PC-9 (cell line): Measurements from ENCODE around the gene H6PD. TPM values are rescaled to one million over a fixed set of nuclear protein-coding genes. Genes with fewer than 3 reads are reported as not detected.

Experiments
- BruUV-seq: library from RNA; stranded (reverse); fragments of 400-500 nt; replicated peaks from 2 replicates; lab custom pipeline; 2021; lab: Mats Ljungman, UMichigan
- CTCF ChIA-PET: fragments of 300-600 bp; sonication (Branson Sonifier 250); formaldehyde crosslinking; loops from one replicate; lab custom pipeline; 2022; ENCODE audit warnings: antibody characterized with exemption; lab: Charles Lee
- POLR2A ChIA-PET: fragments of 300-600 bp; sonication (Branson Sonifier 250); formaldehyde crosslinking; loops from one replicate; lab custom pipeline; 2022; ENCODE audit warnings: antibody characterized with exemption; ENCODE audit not compliant: unreplicated experiment; lab: Charles Lee
- DNase-seq, 2 experiments: peaks; one replicate each; pipeline versions ENCODE4 v3.0.0 to v3.0.0-alpha.2; 2015 to 2022; ENCODE audit warnings: mixed read lengths in 1 of 2
- H2AFZ ChIP-seq: fragments of 200-600 bp; sonication (generic); 2 replicates; pipeline ENCODE4 v1.8.1; 2017; ENCODE audit warnings: antibody characterized with exemption
- H3F3A ChIP-seq: fragments of 200-600 bp; sonication (generic); 2 replicates; pipeline ENCODE4 v1.8.1; 2017; ENCODE audit warnings: antibody characterized with exemption, mild to moderate bottlenecking, low read depth; ENCODE audit not compliant: insufficient read depth
- H3K27ac ChIP-seq: fragments of 200-600 bp; sonication (generic); 2 replicates; pipeline ENCODE4 v1.6.1; 2016; ENCODE audit warnings: mixed run types
- H3K27me3 ChIP-seq: fragments of 200-600 bp; sonication (generic); 2 replicates; pipeline ENCODE4 v1.6.1; 2016; ENCODE audit warnings: low read depth, mixed run types; ENCODE audit not compliant: insufficient read depth
- H3K36me3 ChIP-seq: fragments of 200-600 bp; sonication (generic); 2 replicates; pipeline ENCODE4 v1.6.1; 2016; ENCODE audit warnings: low read depth, mixed run types
- H3K4me1 ChIP-seq: fragments of 200-600 bp; sonication (generic); replicated peaks from 2 replicates; pipeline ENCODE4 v1.6.1; 2016; ENCODE audit warnings: mixed run types; ENCODE audit not compliant: insufficient read depth
- H3K4me2 ChIP-seq: fragments of 200-600 bp; sonication (generic); 2 replicates; pipeline ENCODE4 v1.6.1; 2017; ENCODE audit warnings: mixed run types
- H3K4me3 ChIP-seq: fragments of 200-600 bp; sonication (generic); 2 replicates; pipeline ENCODE4 v1.6.1; 2016; ENCODE audit warnings: mixed run types
- H3K79me2 ChIP-seq: fragments of 200-600 bp; sonication (generic); 2 replicates; pipeline ENCODE4 v1.6.1; 2017; ENCODE audit warnings: low read depth, mixed run types
- H3K9me2 ChIP-seq: fragments of 200-600 bp; sonication (generic); 2 replicates; pipeline ENCODE4 v1.8.1; 2017; ENCODE audit warnings: mild to moderate bottlenecking; ENCODE audit not compliant: insufficient read depth
- H3K9me3 ChIP-seq: fragments of 200-600 bp; sonication (generic); 2 replicates; pipeline ENCODE4 v1.8.1; 2016; ENCODE audit warnings: low read depth; ENCODE audit not compliant: insufficient read depth
- H4K20me1 ChIP-seq: fragments of 200-600 bp; sonication (generic); 2 replicates; pipeline ENCODE4 v1.8.1; 2017; ENCODE audit not compliant: insufficient read depth
- EZH2 ChIP-seq: fragments of 200-600 bp; sonication (generic); IDR thresholded peaks from 2 replicates; pipeline ENCODE4 v1.8.0; 2017; ENCODE audit warnings: antibody characterized with exemption, low read depth
- intact Hi-C: fragments of 100-400 bp; cut with micrococcal nuclease; formaldehyde crosslinking; loops from one replicate; pipeline ENCODE4 v1.10.0; 2022; ENCODE audit not compliant: unreplicated experiment
- total RNA-seq: library from RNA; stranded (reverse); gene quantifications from 2 replicates; pipeline ENCODE4 v1.2.3, GENCODE V29; 2021
- TF ChIP-seq, protein P1 (sequence below): fragments of 200-600 bp; sonication (generic); conservative IDR thresholded peaks from 2 replicates; pipeline ENCODE4 v1.6.1; 2017; ENCODE audit warnings: mixed run types, antibody characterized with exemption, mild to moderate bottlenecking, moderate library complexity

Gene H6PD
- total RNA-seq, 1 experiment from 2014 or later = 31.1 TPM

DNA sequence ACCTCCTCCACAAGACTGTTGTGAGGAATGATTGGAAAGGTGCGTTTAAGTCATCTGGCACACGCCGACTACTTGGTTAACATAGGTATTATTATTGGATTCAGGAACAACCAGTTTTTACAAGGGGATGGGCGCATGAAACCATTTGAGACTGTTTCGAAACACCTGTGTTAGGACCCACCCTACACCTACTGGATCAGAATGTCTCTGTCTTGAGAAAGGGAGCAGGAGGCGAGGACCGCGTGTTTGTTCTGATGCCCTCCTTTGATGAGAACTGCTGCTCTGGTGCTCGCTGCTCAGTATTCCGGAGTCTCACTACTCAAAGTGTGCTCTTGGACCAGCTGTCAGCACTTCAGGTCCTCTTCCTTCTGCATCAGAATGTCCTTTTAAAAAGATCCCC lies 7.3 kb downstream of the H6PD start:
- TF ChIP-seq EZH2 = no peak
- TF ChIP-seq, protein P1, sequence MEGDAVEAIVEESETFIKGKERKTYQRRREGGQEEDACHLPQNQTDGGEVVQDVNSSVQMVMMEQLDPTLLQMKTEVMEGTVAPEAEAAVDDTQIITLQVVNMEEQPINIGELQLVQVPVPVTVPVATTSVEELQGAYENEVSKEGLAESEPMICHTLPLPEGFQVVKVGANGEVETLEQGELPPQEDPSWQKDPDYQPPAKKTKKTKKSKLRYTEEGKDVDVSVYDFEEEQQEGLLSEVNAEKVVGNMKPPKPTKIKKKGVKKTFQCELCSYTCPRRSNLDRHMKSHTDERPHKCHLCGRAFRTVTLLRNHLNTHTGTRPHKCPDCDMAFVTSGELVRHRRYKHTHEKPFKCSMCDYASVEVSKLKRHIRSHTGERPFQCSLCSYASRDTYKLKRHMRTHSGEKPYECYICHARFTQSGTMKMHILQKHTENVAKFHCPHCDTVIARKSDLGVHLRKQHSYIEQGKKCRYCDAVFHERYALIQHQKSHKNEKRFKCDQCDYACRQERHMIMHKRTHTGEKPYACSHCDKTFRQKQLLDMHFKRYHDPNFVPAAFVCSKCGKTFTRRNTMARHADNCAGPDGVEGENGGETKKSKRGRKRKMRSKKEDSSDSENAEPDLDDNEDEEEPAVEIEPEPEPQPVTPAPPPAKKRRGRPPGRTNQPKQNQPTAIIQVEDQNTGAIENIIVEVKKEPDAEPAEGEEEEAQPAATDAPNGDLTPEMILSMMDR = no peak
- POLR2A ChIA-PET = no interaction called here

DNA sequence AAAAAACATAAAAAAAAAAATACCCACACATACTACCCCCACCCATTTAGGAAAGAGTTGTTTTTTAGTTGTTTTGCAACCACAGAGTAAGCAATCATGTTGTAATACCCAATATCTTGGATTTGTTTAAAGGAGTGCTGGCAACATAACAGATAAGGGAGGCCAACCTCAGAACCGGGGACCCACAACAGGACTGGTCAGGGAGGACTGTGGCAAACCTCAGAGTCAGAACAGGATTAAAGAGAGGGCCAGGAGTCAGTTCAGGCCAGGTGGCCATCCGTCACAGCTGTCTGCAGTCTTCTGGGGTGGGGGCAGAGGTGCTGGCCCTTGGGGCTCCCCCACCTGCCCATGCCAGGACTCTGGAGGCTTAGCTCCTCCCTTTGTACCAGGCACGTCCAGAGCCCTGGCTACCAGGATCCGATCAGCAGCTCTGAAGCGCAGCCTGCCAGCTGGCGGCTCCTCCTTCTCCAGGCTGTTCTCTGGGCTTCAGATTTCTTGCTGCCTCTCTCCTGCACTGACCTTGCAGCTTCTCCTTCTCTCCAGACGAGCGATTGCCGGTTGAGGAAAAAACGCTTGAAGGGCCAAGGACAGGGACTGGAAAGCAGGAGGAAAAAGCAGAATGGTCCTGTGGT lies 7.9 kb downstream of the H6PD start:
- Histone ChIP-seq H3F3A (0 out of 2 replicates have a peak, but pooled peaks cover 4% of the 10 kb centered on the region), H3K4me3 (no peak overlapping the region), H3K9me2 (no peaks in the 10 kb centered on the region), H3K27me3 (no peaks in the 10 kb centered on the region), H3K4me1 (peaks cover 4% of the 10 kb centered on the region; the same call in 1 of the 2 replicates), H4K20me1 (no peaks in the 10 kb centered on the region), H3K79me2 (no peaks in the 10 kb centered on the region), H2AFZ (no peak overlapping the region), H3K9me3 (no peaks in the 10 kb centered on the region), H3K36me3 (no peaks in the 10 kb centered on the region), H3K27ac (no peak overlapping the region), H3K4me2 (no peak overlapping the region)
- CTCF ChIA-PET = interaction anchor here (0.5 kb wide), 1 partner anchor 10 kb away, joined by 5 read pairs; no protein-coding TSS in a partner anchor
- intact Hi-C loops = no loop called here
- POLR2A ChIA-PET = no interaction called here
- BruUV-seq = no TSS peak
- TF ChIP-seq EZH2 = no peak
- TF ChIP-seq, protein P1 = no peak
- no peak for DNase-seq

More for the DNA sequence above, 7.3 kb downstream of the H6PD start:
- H3K9me3 ChIP-seq = no peaks in the 10 kb centered on the region
- intact Hi-C loops = no loop called here
- no peaks in the 10 kb centered on the region for H3K36me3 ChIP-seq
- no peaks in the 10 kb centered on the region for H3K79me2 ChIP-seq
- H2AFZ ChIP-seq = no peak overlapping the region
- no peaks in the 10 kb centered on the region for H4K20me1 ChIP-seq
- no peaks in the 10 kb centered on the region for H3K9me2 ChIP-seq
- H3K27ac ChIP-seq = no peak overlapping the region
- no peaks in the 10 kb centered on the region for H3K27me3 ChIP-seq
- peaks cover 4% of the 10 kb centered on the region; the same call in 1 of the 2 replicates for H3K4me1 ChIP-seq
- H3K4me2 ChIP-seq = no peak overlapping the region
- 0 out of 2 replicates have a peak, but pooled peaks cover 4% of the 10 kb centered on the region for H3F3A ChIP-seq
- H3K4me3 ChIP-seq = no peak overlapping the region
- DNase-seq = no peak
- no TSS peak for BruUV-seq
- CTCF ChIA-PET = no interaction called here

- CTCF ChIA-PET = interaction anchor here (0.5 kb wide), 1 partner anchor 11 kb away, joined by 5 read pairs; no protein-coding TSS in a partner anchor
- no peak overlapping the region for H3K4me3 ChIP-seq
- 0 out of 2 replicates have a peak, but pooled peaks cover 4% of the 10 kb centered on the region for H3F3A ChIP-seq
- H3K4me2 ChIP-seq = no peak overlapping the region
- H3K36me3 ChIP-seq = no peaks in the 10 kb centered on the region
- H4K20me1 ChIP-seq = no peaks in the 10 kb centered on the region
- no peaks in the 10 kb centered on the region for H3K27me3 ChIP-seq
- no peak for DNase-seq
- H3K9me2 ChIP-seq = no peaks in the 10 kb centered on the region
- no peak overlapping the region for H3K27ac ChIP-seq
- BruUV-seq = no TSS peak
- H3K4me1 ChIP-seq = peaks cover 4% of the 10 kb centered on the region; the same call in 1 of the 2 replicates
- POLR2A ChIA-PET = no interaction called here
- no peaks in the 10 kb centered on the region for H3K79me2 ChIP-seq
- no peaks in the 10 kb centered on the region for H3K9me3 ChIP-seq
- no peak overlapping the region for H2AFZ ChIP-seq
- intact Hi-C loops = no loop called here
- TF ChIP-seq EZH2 = no peak
- TF ChIP-seq, protein P1 = no peak
These were observed 8.6 kb downstream of the H6PD start for GRCh38 chr1:9243066-9243739.
